GM12865 (cell line): ENCODE measurements around the gene SPEF2.

Source experiments
- DNase-seq: peaks from one replicate; pipeline ENCODE4 v3.0.0; 2010; ENCODE audit warnings: low read depth
- H3K4me3 ChIP-seq: 2 replicates; pipeline ENCODE4 v1.5.1; 2011; ENCODE audit warnings: mild to moderate bottlenecking, low read depth, low read length, control low read depth
- TF ChIP-seq, protein P1 (sequence below): IDR thresholded peaks from 2 replicates; pipeline ENCODE4 v1.5.1; 2011; ENCODE audit warnings: low read length, control low read depth, low read depth, inconsistent platforms; ENCODE audit not compliant: insufficient read depth; ENCODE audit errors: missing control alignments

SPEF2 gene, protein sequence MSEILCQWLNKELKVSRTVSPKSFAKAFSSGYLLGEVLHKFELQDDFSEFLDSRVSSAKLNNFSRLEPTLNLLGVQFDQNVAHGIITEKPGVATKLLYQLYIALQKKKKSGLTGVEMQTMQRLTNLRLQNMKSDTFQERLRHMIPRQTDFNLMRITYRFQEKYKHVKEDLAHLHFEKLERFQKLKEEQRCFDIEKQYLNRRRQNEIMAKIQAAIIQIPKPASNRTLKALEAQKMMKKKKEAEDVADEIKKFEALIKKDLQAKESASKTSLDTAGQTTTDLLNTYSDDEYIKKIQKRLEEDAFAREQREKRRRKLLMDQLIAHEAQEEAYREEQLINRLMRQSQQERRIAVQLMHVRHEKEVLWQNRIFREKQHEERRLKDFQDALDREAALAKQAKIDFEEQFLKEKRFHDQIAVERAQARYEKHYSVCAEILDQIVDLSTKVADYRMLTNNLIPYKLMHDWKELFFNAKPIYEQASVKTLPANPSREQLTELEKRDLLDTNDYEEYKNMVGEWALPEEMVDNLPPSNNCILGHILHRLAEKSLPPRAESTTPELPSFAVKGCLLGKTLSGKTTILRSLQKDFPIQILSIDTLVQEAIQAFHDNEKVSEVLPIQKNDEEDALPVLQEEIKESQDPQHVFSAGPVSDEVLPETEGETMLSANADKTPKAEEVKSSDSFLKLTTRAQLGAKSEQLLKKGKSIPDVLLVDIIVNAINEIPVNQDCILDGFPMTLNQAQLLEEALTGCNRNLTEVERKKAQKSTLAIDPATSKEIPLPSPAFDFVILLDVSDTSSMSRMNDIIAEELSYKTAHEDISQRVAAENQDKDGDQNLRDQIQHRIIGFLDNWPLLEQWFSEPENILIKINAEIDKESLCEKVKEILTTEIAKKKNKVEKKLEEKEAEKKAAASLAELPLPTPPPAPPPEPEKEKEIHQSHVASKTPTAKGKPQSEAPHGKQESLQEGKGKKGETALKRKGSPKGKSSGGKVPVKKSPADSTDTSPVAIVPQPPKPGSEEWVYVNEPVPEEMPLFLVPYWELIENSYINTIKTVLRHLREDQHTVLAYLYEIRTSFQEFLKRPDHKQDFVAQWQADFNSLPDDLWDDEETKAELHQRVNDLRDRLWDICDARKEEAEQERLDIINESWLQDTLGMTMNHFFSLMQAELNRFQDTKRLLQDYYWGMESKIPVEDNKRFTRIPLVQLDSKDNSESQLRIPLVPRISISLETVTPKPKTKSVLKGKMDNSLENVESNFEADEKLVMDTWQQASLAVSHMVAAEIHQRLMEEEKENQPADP (N-terminal part only)

DNA sequence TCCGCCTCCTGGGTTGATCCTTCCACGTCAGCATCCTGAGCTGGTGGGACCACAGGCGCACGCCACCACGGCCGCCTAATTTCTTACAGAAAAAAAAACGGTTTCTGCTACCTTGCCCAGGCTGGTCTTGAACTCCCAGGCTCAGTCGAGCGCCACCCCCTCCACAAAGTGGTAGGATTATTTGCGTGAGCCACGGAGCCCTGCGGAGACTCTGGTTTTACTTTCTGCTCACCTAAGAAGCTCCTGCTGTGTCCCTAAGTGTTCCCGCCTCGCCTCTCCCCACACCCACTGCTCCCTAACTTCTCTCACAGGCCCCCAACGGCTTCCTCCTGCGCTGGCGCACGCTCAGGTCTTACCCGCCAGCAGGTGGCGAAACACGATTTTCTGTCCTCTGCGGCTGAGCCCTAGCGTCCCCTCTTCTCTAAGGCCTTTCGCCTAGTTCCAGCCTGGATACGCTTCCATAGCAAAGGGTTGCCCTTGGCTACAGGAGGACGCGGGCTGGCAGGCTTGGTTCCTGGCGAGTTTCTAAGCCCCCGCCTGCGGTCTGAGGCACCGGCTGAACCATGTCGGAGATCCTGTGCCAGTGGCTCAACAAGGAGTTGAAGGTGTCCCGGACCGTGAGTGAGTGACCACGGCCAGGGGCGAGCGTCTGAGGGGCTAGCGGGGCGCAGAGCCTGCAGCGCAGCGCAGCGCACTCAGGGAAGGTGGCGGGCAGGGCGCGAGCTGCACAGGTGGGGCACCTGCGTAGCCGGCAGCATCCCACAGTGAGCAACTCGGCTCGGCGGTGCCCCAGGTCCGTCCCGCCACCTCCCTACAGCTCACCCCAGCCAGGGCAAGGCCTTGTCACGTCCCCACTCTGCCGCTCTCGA lies at the start of gene SPEF2:
Gene SPEF2 (plus strand): TSS at position 429 of the 869 bp plus-strand sequence. CDS start 135 bp downstream, at position 564.
- TF ChIP-seq, protein P1, sequence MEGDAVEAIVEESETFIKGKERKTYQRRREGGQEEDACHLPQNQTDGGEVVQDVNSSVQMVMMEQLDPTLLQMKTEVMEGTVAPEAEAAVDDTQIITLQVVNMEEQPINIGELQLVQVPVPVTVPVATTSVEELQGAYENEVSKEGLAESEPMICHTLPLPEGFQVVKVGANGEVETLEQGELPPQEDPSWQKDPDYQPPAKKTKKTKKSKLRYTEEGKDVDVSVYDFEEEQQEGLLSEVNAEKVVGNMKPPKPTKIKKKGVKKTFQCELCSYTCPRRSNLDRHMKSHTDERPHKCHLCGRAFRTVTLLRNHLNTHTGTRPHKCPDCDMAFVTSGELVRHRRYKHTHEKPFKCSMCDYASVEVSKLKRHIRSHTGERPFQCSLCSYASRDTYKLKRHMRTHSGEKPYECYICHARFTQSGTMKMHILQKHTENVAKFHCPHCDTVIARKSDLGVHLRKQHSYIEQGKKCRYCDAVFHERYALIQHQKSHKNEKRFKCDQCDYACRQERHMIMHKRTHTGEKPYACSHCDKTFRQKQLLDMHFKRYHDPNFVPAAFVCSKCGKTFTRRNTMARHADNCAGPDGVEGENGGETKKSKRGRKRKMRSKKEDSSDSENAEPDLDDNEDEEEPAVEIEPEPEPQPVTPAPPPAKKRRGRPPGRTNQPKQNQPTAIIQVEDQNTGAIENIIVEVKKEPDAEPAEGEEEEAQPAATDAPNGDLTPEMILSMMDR, result peak; percentile 39
- H3K4me3 ChIP-seq, result peak within 1 kb of the TSS; percentile 45
- DNase-seq, result peak; percentile 65

DNA sequence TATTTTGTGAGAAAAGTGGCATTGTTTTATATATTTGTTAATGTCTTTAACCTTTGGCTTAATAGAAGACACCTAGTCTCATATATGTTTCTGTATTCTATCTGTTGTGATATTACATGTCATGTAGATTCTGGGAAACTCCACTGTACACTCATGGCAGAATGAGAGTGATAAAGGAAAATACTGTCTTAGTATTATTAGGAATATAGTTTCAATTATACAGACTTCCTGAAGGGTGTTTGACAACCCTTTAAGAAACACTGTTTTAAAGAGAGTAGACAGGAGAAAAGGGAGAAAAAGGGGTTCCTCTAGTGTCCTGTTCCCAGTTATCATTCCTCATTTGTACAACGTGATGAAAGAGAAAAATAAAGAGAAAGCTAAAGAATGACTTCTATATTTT lies 42.1 kb upstream of the SPEF2 start:
- no peak for DNase-seq
- H3K4me3 ChIP-seq, result no peak overlapping the region
- TF ChIP-seq, protein P1, result no peak

DNA sequence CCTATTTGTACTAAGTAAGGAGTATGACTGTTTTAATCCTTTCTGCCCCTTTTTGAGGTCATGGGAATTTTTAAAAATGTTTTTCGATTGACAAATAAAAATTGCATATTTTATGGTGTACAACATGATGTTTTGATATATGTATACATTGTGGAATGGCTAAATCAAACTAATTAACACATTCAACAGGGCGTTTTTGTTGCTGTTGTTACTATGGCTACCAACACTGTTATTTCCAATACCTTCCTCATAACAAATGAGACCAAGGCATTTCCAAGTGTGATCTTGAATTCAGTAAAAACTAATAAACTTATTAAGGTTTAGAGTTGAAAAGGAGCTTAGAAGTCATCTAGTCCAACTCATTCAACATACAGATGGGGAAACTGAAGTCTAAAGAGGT lies 30.2 kb upstream of the SPEF2 start:
- no peak for DNase-seq
- H3K4me3 ChIP-seq, result no peak overlapping the region
- TF ChIP-seq, protein P1, result no peak

DNA sequence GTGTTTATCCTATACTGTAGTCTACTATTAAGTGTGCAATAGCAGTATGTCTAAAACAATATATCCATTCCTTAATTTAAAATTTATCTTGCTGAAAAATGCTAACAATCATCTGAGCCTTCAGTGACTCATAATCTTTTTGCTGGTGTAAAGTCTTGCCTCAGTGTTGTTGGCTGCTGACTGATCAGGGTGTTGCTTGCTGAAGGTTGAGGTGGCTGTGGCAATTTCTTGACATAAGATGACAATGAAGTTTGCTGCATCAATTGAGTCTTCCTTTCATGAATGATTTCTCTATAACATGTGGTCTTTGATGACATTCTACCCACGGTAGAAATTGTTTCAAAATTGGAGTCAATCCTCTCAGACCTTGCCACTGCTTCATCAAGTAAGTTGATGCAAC lies 24.3 kb upstream of the SPEF2 start:
- DNase-seq, result no peak
- TF ChIP-seq, protein P1, result no peak
- no peak overlapping the region for H3K4me3 ChIP-seq

DNA sequence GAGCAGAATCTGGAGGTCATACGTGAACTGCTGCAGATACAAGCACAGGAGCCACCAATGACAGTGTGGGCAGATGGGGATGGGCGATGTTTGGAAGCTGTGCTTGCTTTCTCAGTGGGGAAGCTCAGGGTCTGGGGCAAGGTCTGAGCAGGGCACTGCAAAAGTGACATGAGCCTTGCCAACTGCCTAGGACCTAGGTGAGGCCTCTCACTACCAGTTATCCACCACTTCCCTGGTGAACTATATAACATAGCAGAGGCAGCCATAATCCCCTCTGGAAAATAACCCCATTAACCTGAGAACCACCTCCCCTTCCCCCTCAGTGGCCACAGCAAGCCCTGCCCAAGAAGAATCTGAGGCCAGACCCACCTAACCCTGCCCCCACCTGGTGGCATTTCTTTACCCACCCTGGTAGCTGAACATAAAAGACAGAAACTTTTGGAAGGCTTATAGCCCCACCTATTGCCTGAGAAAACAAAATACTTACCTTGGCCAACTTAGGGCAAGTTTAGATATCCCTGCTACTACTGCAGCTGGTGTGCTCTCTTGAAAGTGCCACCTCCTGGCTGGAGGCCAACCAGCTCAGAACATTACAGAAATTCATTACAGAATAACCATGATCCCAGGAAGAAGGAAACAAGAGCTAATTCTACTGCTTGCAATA lies 18.8 kb upstream of the SPEF2 start:
- TF ChIP-seq, protein P1, result no peak
- DNase-seq, result peak; percentile 12
- no peak overlapping the region for H3K4me3 ChIP-seq
